NCI-H128 (cell line): Measurements from ENCODE around the gene RGS12.

Source experiments
- DNase-seq: peaks from one replicate; lab custom pipeline; 2025; ENCODE audit not compliant: unreplicated experiment; lab: John Stamatoyannopoulos, UW

The RGS12 gene

DNA sequence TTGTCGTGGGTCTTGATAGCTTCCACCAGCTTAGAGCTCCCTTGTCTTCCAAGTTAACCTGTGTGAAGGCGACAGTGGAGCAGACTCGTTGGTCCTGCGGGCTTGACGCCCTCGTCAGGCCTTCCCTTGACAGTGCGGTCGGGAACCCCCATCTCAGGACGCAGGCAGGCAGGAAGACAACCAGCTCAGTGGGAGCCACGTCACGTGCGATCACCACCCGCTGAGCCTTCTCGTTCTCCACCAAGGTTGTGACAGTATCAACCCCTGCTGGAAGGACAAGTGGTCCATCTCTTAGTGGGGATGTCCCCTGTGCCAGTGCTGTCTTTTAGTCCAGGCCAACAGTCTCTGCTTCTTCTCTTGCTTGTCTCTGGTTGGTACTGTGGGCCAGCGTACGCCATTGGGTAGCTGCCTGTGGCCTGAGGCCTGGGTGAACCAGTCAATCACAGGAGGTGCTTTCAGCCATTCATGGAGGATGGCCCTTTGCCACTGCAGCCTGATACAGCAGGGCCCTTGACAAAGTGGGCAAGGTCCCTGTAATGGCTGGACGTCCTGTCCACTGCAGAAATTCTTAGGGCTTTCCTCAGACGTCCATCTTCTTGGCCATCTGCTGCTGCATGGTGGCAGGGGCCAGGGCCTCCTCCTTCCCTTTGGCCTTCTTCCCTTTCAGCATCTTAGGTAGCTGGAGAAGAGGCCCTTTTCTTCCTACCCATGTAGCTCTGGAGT lies 31.4 kb downstream of the RGS12 start:
- no peak for DNase-seq

DNA sequence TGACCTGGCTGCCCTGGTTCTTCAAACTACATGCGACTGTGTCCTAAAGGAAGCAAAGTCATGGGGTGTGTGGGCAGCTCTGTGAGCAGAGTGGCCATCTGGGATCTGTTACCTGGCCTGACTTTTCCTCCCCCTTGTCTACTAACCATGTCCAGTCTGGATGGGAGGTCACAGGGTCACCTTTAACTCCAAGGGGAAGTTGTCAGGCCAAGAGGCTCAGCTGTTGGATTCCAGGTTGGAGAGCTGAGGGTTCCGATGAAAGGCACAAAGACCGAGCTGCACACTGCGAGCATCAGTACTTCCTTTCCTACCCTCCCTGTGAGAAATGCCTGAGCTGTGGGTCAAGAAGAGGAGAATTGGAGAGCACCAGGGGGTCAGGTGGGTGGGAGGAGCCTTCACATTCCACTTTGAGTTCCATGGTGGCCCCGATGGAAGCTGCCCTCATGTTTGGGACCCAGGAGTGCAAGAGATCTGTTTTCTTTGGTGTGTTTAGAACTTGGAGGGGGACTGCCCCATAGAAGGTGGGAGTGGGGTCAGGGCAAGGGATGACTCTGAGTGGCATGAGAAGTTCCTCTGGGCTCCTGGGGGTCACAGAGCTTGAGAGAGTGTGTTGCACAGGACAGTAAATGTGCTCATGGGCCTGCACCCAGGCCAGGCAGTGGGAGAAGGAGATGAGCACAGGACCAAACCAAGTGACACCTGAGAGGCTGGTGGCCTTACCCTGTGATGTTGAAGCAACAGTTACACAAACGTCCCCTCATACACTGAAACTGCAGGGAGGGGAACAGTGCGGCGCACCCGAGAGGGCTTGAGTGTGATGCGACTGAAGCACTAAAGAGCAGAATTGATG lies 36.2 kb downstream of the RGS12 start:
- no peak for DNase-seq

DNA sequence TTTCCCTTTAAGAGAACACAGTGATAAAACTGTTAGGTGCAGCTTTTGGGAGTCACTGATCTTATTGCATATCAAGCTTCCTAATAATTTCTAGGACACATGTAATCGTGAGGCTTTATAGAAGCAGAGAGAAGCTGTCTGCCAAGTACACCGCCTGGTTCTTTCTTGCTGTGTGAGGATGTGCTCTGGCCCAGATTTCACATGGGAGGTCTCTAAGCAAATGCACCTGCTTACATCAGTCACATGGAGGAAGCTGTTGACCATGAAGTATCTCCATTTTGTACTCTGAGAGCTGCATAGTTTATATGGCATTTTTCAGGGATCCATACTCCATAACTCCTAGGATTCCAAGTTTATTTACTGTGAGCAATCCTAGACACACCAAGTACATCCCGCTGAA lies 37.1 kb downstream of the RGS12 start:
- no peak for DNase-seq

DNA sequence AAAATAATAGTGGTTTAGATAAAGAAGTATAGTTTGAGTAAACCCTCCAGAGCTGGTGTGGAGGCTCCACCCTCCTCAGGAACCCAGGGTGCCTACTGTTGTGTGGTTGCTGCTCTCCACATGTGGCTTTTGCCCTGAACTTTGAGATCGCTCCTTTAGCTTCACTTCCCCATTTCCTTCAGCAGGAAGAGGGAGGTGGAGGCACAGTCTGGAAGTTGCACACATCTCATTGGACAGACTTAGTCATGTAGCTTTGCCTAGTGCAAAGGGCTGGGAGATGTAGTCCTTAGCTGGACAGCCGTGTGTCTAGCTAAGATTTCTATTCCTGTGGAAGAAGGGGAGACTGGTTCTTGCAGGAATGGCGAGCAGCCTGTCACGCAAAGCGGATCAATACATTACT lies 37.9 kb downstream of the RGS12 start:
- no peak for DNase-seq

DNA sequence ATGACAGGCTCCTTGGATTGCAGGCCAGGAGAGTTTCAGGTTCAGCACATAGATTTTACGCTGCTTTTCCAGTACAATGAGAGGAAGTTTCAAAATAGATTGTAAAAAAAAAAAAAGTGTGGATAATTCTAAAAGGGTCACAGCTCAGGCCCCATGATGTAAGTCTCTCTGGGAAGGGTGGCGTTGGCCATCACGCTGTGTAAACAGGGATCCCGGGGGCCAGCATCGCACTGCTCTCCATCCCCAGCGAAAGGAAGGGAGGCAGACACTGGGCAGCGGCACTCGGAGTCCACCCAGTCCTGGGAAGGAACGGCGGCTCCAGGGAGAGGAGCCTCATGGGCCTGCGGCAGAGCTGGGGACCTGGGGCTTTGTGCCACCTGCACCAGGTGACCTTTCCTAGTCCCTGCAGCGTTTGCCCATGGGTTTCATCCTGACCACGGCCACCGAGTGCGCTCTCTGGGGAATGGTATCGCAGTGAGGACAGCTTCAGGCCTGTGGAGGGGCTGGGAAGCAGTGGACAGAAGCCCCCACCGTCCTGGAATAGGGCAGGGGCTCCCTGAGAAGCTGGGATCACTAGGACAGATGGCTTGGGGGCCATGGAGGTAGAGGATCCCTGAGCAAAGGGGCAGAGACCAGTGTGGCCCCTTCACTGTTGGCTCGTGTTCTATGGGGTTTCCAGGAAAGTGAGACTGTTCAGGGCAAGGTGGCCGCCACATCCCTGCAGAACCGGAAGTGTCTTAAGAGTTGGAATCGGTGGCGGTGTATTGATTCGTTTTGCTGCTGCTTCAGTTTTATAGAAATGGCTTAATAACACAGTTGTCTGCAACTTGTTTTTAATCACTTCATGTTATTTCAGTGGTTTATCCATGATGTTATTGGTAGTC lies 38.9 kb downstream of the RGS12 start:
- DNase-seq = no peak

DNA sequence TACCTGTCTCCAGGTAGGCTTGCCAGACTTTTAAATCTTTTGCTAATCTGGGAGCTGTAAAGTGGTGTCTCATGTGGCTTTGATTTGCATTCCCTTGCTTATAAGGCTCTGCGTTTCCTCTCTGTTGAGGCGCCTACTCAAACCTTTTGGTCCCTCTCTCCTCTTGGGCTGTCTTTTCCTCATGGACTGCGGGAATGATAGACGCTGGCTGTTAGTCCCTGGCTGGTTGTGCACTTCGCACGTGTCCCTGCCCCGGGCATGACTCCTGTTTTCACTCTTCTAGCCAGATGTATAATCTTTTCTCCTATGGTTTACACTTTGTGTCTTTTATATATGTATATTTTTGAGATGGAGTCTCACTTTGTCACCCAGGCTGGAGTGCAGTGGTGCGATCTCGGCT lies 39.7 kb downstream of the RGS12 start:
- no peak for DNase-seq

DNA sequence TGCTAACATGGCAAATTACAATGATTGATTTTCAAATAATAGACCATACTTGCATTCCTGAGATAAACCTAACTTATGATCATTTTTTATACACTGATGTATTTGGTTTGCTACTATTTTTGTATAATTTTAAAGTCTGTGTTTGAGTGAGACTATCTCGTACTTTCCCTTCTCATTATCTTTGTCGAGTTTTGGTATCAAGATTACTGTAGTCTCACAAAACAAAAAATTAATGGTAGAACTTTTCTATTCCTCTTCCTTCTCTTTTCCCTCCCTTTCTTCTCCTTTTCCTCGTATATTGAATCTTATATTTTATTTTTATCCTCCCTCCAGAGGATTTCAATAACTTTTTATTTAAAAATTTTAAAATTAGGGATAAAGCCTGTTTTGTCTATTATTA lies 41.5 kb downstream of the RGS12 start:
- no peak for DNase-seq

DNA sequence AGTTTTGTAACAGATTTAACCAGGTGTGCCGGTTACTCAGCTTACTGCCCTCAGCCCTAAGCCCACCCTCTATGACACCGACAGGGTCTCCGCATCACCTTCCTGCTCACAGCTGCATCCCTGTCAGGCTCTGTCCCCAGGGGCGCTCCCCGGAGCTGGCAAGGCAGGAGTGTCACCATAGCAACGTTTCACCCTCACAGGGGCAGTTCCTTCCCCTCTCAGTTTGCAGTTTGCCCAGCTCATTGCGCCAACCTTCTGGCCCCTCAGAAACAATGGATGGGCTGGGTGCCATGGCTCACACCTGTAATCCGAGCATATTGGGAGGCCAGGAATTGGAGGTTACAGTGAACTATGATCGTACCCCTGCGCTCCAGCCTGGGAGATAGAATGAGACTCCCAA lies 42.6 kb downstream of the RGS12 start:
- DNase-seq = no peak

DNA sequence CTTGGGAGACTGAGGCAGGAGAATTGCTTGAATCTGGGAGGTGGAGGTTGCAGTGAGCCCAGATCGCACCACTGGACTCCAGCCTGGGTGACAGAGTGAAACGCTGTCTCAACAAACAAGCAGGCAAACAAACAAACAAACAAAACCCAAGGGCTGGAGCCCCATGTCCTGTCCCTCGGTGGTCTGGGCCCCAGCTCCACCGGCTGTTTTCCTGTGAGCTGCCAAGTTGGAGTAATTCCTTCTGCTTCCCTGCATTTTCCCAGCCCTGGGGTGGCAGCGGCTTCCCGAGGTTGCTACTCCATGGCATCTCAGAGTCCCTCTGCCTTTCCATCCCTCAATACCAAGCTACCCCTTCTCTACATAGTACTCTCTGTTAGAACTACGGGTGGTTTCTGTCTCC lies 43.2 kb downstream of the RGS12 start:
- no peak for DNase-seq

DNA sequence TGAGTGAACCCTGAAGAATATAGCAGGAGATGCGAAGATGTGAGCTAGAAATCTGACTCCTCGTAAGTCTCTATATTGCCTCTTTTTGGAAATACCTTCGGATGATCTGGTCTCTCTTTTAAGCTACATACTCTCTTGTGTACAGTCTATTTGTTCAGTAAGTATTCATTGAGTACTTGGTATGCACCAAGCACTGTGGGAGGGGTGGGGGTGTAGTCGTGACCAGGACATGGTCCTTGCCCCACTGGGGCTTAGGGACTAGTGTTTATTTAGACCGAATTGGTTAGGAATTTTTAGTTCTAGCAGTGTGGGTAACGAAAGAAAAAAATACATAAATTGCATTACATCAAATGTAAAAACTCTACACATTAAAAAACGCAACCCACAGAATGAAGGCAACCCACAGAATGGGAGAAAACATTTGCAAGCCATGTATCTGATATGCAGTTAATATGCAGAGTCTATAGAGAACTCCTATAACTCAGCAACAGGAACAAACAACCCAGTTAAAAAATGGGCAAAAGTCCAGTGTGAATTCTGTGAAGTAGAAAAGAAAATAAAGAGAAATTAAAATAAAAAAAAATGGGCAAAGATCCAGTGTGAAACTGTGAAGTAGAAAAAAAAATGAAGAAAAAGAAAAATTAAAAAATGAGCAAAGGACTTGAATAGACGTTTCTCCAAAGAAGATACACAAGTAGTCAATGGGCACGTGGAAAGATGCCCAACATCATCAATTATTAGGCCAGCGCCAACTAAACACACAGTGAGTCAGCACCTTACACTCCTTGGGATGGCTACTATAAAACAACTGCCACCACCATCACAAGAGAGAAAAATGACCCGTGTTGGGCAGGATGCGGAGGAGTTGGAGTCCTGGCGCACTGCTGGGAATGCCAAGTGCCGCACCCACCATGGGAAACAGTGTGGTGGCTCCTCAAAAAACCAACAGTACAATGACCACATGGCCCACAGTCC lies 43.8 kb downstream of the RGS12 start:
- DNase-seq = no peak

DNA sequence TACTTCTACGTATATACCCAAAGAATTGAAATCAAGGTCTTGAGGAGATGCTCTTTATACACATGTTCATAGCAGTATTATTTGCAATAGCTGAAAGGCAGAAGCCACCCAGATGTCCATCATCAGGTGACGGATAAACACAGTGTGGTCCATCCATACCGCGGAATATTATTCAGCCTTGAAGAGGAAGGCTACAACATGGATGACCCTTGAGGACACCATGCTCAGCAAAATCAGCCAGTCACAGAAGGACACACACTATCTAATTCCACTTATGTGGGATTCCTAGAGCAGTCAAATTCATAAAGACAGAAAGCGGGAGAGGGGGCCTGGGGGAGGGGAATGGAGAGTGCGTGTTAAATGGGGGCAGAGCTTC lies 44.5 kb downstream of the RGS12 start:
- DNase-seq = no peak

DNA sequence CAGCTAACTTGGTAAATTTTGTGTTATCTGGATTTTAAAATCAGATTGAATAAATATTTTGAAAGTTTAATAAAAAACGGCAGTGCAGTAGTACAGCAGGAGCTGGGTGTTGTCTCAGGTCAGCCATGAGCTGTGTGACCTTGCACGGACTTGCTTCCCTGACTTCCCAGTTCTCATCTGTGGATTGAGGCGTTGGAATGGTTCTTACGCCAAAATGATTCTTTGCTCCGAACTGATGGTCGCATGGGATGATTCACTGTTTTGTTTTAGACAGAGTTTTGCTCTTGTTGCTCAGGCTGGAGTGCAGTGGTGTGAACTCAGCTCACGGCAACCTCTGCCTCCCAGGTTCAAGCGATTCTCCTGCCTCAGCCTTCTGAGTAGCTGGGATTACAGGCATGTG lies 45.0 kb downstream of the RGS12 start:
- no peak for DNase-seq

DNA sequence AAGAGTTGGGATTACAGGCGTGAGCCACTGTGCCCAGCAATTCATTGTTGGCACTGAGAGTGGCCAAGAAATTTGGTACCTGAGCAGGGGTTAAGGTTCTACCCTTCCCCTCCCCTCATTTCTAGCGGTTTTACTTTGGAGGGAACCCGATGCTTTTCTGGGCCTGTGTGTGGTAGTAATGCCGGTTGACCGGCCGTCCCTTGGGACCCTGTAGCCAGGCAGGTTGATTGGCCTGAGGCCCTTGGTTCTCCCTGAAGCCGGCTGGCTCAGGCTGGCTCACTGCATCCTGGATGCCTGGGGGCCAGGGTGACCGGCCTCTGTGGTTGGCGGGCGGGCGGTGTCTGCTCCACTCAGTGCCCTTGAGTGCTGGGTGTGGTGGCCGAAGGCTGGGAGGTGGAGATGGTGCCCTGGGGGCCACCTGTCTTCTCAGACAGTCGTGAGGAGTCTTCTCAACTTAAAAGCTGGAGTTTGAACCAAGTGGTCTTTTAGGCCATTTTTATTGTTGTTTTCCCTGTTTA lies 45.6 kb downstream of the RGS12 start:
- no peak for DNase-seq

DNA sequence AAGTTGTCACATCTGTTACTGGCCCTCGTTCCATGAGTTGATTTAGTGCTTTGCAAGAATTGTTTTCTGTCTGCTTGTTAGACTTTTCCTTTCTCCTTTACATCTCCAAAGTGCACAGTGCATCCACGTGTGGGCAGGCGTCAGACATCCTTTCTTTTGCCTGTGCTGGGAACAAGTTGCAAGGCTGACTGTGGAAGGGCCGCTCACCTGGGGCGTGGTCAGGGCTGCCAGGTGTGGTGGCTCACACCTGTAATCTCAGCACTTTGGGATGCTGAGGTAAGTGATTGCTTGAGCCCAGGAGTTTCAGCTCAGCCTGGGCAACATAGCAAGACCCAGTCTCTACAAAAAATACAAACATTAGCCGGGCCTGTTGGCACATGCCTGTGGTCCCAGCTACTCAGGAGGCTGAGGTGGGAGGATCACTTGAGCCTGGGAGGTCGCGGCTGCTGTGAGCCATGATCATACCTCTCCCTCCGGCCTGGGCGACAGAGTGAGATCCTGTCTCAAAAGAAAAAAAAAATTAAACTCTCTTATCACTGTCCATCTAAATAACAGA lies 46.2 kb downstream of the RGS12 start:
- no peak for DNase-seq

DNA sequence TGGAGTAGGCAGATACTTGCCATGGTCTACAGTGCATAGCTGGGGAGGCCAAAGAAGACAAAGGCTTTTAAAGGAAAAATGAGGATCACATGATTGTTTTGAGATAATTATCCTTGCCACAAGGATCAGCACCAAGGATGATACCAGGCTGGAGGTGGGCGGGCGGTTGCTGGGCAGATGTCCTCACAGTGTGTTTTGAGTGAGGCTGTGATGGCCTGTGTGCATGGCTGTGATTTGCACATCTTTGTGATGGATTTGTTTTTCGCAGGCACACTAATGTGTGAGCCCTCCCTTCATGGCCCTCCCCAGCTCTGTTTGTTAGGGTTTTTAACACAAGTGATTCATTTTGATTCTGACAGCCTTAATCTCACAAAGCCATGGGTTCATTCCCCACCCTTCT lies 46.8 kb downstream of the RGS12 start:
- no peak for DNase-seq

DNA sequence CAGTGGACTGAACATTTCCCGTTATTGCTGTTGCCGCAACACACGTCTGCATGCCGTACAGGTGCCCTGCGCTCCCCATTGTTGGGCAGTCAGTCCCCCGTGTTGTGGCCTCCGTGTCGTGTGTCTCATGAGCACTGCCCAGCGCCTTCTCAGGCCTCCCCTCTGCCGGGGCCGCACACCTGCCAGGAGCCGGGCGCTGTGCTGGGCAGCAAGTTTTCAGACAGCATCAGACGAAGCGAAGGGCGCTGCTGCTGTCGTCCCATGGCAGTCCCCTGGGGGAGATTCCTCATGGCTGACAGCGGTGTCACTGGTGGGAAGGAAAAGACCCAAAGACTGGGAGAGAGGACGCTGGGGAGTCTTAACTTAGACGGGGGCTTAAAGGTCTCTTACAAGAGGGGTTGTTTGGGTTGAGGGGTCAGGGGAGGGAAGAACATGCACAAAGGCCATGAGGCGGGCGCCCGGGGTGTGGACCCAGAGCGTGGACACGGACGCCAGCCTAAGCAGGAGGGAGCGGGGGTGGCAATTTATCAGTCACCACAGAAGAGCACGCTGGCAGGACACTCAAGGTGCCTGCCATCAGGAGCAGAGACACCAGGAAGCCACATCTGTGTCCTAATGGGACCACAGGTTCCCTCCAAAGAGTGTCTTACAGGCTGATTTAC lies 47.3 kb downstream of the RGS12 start:
- DNase-seq = no peak

DNA sequence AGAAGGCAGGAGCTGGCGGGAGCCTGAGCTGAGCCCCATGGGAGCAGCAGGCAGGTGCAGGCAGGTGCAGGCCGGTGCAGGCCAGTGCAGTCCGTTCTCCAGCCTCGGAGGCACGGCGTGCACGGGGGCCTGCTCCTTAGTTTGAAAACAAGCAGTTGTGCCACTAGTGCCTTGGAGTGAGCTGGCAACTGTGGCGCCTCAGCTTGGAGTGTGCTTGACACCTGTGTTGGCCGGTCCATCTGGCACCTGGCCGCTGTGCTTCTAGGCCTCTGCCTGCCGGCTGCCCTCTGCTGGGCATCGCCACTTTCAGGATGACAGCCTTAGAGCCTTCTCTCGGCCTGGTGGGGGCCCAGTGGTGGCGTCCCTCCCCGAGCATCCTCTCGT lies 47.9 kb downstream of the RGS12 start:
- DNase-seq = no peak

DNA sequence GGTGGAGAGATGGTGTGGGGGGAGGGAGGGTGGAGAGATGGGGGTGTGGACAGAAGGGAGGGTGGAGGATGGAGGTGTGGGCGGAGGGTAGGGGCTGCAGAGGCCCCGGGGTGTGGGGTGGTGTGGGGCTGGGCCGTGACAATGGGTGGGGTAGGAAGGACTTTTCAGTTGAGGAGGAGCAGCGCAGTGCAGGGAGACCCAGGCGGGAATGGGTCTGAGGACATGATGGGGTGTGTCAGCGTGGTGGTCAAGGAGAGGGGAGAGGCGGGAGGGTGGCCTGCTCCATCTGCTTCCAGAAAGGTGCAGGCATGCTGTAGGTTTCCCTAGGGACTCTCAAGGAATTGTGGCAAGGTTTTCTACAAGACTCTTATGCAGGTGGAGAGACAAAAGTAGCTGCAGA lies 48.9 kb downstream of the RGS12 start:
- no peak for DNase-seq

DNA sequence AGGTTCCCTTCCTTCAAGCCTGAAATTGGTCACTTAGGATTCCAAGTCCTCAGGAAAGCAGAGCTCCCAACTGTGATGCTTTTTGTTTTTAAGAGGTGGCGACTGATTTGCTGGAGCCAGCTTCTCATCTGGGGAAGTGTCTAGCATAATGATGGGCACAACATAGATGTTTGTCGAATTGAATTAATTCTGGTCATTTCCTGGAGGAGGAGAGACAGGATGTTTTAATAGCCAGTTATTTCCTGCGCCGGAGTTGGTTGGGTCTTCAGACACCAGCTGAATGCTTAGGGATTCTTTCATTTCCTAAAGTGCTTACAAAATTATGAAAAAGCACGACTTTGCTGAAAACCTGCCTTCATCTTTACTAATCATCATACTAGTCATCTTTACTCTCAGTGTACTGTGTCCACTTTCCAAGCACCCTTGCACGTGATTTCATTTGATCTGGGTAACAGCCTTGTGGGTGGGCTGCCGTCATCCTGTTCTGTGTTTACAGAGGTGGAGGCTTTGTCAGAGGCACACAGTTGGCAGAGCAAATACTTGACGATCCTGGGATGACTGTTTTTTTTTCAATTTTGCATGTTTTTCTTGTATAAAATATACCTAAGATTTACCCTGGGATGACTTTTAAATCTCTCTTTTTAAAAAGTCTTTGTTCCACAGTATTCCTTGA lies 49.5 kb downstream of the RGS12 start:
- no peak for DNase-seq
